Activated T-cell treated with anti-CD3 and anti-CD28 coated beads, Interleukin-2, amount 50 U/mL, for 48 hours (primary cell): ENCODE results near the gene LMTK3.

ENCODE experiments used
- DNase-seq, 2 experiments: peaks; one replicate each; pipeline ENCODE4 v3.0.0-alpha.2; 2020

Gene LMTK3, protein sequence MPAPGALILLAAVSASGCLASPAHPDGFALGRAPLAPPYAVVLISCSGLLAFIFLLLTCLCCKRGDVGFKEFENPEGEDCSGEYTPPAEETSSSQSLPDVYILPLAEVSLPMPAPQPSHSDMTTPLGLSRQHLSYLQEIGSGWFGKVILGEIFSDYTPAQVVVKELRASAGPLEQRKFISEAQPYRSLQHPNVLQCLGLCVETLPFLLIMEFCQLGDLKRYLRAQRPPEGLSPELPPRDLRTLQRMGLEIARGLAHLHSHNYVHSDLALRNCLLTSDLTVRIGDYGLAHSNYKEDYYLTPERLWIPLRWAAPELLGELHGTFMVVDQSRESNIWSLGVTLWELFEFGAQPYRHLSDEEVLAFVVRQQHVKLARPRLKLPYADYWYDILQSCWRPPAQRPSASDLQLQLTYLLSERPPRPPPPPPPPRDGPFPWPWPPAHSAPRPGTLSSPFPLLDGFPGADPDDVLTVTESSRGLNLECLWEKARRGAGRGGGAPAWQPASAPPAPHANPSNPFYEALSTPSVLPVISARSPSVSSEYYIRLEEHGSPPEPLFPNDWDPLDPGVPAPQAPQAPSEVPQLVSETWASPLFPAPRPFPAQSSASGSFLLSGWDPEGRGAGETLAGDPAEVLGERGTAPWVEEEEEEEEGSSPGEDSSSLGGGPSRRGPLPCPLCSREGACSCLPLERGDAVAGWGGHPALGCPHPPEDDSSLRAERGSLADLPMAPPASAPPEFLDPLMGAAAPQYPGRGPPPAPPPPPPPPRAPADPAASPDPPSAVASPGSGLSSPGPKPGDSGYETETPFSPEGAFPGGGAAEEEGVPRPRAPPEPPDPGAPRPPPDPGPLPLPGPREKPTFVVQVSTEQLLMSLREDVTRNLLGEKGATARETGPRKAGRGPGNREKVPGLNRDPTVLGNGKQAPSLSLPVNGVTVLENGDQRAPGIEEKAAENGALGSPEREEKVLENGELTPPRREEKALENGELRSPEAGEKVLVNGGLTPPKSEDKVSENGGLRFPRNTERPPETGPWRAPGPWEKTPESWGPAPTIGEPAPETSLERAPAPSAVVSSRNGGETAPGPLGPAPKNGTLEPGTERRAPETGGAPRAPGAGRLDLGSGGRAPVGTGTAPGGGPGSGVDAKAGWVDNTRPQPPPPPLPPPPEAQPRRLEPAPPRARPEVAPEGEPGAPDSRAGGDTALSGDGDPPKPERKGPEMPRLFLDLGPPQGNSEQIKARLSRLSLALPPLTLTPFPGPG (N-terminal part only)

DNA sequence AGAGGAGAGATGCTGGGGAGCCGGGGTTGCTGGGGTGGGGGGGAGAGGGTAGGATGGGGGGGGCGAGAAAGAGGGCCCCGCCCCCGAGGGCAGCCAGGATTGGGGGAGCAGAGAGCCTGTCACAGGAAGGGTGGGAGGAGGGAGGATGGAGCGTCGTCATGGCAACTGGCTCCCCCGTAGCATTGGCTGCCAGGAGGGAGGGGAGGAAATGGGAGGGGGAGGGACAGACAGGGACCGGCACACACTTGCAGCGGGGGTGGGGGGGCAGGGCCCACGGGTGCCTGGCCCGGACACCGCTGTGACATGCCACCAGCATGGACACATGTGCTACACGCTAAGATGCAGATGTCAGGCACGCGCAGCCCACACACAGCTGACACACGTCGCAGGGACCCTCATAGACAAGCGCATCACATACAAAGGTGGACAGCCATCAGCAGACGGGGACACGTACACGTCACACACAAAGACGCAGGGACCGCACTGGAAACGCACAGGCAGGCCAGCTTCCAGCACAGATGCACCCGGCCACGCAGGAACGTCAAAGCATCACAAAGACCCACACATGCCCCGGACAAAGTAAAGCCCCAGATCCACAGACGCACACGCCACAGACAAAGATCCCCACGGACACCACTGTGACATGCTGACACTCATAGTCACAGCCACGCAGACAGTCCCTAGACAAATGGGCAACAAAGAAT is at the start of gene LMTK3:
LMTK3 (minus strand) TSS at position 36 of the 704 bp plus-strand sequence. CDS start 259 bp downstream, outside the sequence.
- peak; percentile 72 to 81 for DNase-seq

DNA sequence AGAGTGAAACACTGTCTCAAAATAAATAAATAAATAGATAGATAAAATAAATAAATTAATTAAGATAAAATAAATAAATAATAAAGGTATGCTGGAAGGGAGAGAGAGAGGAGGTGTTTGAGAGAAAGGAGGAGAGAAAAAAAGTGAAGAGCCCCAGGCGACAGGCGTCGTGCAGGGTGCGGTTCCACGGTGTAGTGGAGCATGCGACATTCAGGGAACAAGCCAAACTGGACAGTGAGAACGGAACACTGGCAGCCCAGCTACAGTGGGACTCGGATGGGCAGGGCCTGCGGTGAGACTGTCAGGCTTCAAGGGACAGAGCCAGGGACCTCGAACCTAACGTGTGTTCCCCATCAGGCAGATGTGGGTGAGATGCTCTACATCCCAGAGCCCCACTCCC is 49.8 kb upstream of the LMTK3 start:
- DNase-seq = no peak

DNA sequence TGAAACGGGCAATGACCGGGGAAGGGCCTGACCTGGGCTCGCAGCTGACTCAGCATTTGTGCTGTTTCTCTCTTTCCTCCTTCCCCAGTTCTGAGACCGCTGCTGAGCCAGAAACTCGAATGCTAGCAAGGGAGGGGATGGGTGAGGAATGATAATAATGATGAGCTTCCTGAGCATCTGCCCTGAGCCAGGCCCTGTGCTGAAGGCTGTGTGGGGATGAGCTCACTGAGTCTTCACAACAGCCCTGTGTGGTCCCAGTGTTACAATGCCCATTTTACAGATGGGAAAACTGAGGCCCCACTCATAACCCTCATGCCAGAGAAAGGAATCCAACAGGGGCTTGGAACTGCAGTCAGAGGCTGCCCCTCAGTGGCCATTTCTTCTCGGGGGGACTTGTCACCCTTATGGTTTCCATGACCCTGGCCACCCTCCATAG is 48.5 kb upstream of the LMTK3 start:
- no peak for DNase-seq

DNA sequence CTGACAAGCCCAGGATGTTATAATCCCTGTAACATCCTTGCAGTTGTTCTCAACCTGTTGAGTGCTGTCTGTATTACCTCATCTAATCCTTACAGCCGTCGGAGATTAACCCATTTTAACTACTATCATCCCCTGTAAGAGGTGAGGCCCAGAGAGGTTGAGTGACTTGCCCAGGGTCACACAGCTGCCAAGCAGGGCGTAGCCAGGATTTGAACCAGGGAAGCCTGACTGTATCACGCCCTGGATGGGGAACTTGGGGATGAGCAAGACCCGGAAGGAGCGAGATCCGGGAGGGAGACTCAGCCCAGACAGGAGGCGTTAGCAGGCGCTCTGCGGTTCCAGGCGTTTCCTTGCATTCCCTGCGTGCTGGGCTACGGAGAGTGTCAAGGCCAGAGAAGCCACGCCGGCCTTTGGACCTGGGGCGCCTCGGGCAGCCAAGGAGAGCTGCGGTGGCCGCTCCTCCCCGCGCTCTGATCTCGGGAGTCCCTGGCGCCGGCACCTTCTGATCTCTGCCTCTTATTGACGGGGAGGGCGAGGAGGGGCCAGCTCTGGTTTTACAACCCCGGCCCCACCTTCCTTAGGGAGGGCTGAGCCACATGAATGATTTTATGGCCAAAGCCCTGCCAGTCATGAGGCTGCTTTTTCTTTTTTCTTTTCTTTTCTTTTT is 46.5 kb upstream of the LMTK3 start:
- DNase-seq = no peak

DNA sequence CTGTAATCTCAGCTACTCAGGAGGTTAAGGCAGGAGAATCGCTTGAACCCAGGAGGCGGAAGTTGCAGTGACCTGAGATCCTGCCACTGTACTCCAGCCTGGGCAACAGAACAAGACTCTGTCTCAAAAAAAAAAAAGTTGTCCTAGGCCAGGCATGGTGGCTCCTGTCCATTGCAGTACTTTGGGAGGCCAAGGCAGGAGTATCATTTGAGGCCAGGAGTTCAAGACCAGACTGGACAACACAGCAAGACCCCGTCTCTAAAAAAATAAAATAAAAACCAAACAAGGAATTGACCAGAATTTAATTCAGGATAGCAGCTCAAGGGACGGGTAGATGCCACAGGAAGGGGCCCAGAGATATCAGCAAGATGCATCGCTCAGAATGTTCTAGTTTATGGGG is 45.2 kb upstream of the LMTK3 start:
- DNase-seq = no peak

DNA sequence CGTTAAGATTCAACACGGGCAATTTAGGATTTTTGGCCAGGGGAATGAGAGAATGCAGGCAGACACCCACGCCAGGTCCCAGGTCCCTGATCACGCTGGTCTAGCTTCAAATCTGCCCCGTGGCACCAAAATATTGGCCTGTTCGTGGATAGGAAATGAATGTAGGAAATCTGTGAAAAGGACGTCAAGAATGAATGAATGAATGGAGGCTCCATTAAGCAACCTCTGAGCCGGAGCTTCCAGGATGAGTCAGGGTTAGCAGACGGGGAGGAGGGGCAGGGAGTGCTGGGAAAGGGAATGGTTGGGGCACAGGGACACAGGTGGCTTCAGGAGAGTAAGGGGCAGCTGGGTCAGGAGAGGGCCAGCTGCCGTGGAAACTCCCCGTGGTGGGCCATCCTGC is 44.5 kb upstream of the LMTK3 start:
- no peak for DNase-seq

DNA sequence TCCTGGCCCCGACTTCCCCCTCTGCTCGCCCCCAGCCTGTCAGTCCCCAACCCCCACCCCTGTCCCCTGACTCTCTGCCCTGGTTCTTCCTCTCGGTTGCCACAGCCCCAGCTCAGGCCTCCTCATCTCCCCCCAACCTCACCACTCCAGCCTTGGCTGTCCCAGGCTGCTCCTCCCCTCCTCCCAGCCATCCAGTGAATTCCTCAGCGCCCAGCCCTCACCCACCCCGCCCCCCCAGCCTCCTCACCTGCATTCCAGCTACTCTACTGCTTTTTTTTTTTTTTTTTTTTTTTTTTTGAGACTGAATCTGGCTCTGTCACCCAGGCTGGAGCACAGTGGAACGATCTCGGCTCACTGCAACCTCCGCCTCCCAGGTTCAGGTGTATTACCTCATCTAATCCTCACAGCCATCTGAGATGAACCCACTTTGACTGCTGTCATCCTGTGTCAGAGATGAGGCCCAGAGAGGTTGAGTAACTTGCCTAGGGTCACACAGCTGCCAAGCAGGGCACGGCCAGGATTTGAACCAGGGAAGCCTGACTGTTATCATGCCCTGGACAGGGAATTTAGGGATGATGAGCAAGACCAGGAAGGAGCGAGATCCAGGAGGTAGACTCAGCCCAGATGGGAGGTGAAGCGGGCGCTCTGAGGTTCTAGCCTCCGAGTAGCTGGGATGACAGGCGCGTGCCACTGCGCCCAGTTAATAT is 42.9 kb upstream of the LMTK3 start:
- DNase-seq = no peak

DNA sequence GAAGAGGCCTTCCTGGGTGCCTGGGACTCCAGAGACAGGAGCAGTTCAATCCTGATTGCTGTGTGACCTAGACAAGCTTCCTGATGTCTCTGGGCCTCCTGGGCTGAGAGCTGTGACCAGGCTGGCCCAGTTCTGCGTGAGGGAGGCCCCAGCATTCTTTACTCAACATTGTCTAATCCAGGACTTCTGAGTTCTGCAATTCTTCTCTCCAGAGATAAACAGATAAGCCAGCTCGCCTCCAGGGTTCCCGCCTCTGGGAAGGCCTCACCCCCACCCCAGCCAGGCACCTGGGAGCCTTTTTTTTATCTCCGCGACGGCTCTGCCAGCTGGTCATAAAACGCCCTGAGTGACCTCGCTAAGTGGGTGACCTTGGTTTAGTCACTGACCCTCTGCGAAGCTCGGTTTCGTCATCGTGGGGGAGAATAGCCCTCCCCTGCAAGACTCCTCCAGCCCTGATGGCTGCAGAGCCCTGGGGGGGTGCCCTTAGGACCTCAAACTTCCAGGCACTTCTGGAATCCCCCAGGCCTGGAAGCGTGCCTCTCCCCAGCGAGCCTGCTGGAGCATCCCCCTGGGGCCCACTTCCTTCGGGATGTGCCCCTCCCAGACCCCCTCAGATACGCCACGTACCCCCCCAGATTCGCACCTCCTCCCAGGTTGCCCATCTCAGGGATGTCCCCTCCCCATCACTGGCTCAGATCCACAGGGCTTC is 42.2 kb upstream of the LMTK3 start:
- no peak for DNase-seq

DNA sequence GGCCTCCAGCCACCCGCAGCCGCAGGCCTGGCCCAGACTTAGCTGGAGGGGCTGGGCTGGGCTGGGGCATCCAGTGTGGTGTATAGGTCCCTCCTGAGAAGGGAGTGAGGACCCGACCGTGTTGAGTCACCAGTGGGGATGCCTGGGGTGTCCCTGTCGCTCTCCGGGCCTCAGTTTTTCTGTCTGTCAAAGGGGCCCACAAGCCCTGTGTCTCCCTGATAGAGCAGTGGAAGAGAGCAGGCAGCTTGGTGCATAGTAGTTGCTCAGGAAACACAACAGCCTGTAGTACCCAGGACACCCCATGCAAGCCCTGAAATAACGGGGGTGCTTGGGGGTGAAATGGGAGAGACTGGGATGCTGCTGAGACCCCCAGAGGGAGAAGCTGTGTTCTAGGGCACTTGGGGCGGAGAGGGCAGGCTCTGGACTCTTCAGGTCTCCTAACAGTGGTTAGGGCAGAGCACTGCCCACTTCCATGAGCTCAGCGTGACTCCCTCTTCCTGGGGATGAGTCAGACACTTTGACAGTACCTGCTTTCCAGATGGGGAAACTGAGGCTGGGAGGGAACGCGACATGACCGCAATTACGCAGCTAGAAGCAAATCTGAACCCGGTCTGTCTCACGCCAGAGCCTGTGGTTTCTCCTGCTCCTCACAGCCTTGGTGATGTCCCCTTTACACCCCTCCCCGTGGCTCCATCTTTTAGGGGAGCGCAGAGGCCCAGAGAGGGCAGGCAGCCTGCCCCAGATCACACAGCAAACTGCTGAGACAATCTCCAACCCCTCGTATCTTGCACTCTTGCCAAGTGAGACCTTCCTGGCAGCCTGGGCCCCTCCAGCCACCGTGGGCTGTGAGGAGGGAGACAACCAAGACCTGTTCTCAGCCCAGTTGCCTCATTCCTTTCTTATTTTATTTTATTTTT is 41.0 kb upstream of the LMTK3 start:
- no peak for DNase-seq

DNA sequence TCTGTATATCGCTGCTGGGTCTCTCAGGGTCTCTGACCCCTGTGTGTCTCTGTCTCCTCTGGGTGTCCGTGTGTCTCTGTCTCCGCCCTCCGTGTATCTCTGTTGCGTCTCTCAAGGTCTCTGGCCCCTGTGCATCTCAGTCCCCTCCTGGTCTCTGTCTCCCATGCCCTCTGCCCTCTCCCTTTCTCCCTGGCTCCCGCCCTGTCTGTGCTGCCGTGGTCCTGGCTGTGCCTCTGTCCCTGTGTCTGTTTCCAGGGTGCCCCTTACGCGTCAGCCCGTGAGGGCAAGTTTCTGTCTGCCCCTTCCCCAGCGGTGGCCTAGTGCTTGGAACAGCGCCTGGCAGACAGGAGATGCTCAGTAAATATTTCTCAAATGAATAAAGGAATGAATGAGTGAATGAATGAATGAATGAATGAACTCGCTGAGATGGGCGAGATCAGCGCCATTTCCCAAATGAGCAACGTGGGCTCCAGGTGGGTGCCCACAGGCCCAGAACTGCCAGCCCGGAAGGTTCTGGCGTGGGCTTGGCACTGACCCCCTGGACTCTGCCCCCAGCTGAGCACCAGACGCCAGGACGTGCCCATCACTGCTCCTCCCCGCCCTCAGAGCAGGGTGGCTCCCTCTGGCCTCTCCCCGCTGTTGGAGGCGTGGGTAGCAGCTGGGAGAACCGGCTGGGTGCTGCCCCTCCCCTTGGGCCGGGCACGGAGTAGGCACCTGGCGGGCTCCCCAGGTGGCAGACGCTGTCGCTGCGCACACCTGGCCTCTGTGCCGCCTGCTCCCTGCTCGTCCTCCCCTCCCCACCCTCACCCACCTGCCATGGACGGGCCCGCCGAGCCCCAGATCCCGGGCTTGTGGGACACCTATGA is 40.0 kb upstream of the LMTK3 start, which contains the start of gene SULT2B1:
SULT2B1 (plus strand) TSS at position 736 of the 866 bp plus-strand sequence; CDS start at position 817, 81 bp downstream.
- no peak for DNase-seq

DNA sequence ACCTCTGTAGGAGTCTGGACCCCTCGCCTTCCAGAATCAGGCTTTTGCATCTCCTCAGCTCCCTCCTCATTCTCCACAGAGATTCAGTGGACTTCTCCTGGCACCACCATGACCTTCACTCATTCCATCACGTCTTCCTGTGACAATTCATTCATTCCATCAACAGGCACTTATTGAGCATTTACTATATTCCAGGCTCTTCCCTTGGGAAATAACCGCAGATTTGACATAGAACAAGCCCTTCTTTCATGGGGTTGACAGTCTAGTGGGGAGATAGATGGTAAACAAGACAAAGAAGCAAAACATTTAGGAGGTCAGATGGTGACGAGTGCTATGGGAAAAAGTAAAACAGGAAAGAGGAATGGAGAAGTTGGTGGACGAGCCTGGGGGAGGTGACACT is 37.7 kb upstream of the LMTK3 start:
- DNase-seq = no peak

DNA sequence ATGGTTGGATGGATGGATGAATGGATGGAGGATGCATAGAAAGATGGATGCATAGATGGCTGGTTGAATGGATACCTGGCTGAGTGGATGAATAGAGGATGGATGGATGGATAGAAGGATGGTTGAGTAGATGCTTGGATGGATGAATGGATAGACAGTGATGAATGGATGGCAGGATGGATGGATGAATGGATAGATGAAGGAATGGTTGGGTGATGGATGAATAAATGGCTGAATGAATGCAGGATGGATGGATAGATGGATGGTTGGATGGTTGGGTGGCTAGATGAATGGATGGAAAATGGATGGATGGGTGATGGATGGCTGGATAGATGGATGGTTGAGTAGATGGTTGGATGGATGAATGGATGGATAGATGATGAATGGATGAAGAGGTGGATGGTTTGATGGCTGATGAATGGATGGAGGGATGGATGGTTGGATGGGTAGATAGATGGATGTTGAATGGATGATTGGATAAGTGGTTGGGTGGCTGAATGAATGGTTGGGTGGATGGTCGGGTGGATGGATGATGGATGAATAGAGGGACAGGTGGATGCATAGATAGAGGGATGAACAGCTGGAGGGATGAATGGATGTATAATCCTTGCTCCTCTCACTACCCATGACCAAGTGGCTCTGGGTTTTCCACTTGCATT is 36.7 kb upstream of the LMTK3 start:
- DNase-seq = no peak

DNA sequence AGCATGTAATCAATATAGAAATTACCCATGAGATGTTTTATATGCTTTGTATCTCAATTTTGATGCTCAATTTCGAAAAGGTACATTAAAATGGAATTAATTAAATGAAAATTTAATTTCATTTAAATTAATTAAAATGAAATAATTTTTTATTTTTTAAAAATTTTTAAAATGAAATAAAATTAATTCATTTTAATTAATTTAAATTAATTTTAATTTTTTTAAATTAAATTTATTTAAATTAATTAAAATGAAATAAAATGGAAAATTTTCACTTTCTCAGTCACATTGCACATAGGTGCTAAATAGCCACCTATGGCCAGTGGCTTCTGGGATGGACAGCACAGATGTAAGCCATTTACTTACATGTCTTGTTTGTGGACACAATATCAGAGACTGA is 36.1 kb upstream of the LMTK3 start:
- no peak for DNase-seq

DNA sequence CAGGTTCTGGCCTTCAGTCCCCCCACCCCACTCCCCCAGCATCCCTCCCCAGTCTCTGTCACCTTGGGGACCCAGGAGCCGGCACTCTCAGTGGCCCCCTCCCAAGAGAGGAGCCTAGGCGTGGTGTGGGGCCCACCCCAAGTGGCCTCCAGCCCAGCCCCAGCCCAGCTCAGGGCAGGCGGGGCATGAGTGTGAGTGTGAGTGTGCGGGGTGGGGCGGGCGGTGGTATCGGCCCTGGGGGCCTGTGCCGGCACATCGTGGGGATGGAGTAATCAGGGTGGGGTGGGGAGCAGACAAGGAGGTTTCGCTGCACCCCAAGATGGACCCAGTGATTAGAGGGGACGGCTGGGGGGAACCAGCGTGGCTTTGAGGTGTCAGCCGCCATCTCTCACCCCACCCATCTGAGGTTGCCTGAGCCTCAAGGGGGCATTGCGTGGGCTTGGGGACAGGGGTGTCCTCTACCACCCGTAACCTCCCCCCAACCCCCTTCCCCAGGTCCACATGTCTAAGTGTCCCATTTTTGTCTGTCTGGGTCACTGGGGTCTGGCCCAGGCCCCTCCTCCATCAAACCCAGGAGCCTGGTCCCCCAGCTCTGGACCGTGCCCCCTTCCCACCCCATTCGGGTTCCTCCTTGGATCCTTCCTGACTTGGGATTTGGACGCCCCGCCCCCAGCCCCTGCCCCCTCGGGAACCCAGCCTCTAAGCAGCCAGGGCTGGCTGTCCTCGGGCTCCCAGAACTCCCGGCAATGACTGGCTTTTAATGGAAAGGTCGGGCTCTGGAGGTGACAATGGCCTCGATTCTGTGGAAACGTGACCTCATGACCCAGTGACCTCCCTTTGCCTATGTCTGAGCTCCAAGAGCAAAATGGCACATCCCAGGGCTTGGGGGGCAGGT is 33.5 kb upstream of the LMTK3 start:
- no peak for DNase-seq

DNA sequence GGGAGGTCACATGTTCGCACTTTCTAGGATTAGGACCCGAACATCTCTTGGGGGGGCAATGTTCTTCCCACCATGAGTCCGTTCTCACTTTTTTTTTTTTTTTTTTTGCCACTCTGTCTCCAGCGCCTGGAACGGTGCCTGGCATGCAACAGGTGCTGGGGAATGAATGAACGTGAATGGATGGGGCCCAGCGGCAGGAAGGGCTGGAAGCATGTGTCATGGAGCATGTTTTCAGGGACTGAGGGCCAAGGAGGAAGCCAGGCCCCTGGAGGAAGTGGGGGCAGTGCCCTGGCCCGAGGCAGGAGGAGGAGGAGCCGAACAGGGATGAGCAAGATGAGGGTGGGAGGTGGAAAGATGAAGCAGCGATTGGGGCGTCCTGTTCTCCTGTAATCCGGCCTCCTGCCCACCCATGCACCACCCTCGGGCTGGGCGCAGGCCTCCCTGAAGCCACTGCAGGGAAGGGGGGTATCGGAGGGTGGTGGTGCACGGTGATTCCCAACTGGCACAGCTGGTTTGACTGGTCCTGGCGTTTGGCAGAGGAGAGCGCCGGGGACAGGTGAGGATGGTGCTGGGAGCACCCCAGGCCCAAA is 31.6 kb upstream of the LMTK3 start:
- no peak for DNase-seq

DNA sequence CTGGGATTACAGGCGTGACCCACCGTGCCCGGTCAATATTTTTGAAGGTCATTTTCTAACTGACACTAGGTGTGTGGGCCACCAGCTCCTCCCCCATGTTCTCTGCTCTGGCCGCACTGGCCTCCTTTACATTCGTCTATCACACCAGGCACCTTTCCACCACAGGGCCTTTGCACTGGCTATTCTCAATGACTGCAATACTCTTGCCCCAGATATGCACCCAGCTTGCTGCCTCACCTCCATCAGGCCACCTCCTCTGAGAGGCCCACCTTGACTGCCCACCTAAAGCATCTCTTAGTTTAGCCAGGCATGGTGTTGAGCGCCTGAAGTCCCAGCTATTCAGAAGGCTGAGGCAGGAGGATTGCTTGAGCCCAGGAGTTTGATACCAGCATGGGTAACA is 30.2 kb upstream of the LMTK3 start:
- DNase-seq = no peak
